ENCODE results near the gene REST.
"Not testable (repeated sequence)": the region's sequence is repeated elsewhere in the genome, so short reads cannot be mapped to it uniquely, and the experiment has no call there.

GRCh38 chr4:56884511-56884910 is 23.2 kb upstream of the REST start:
- not testable (repeated sequence) for TF ChIP-seq ARNT (IDR thresholded peaks at IDR 0.05); FOXA1 (IDR thresholded peaks at IDR 0.05); SUZ12 (IDR thresholded peaks at IDR 0.05); ZNF384 (IDR thresholded peaks at IDR 0.05); LEF1 (IDR thresholded peaks at IDR 0.05; ENCODE audit: borderline replicate concordance); FOXM1 (IDR thresholded peaks at IDR 0.05; ENCODE audit: borderline replicate concordance); SP1 (IDR thresholded peaks at IDR 0.05); HDGF (IDR thresholded peaks at IDR 0.05; ENCODE audit: borderline replicate concordance); PKNOX1 (IDR thresholded peaks at IDR 0.05); TARDBP (IDR thresholded peaks at IDR 0.05); BHLHE40 (IDR thresholded peaks at IDR 0.05; ENCODE audit: borderline replicate concordance); FOXK2 (IDR thresholded peaks at IDR 0.05); ELF4 (IDR thresholded peaks at IDR 0.05); NFRKB (IDR thresholded peaks at IDR 0.05)
